GM23338 (cell line): ENCODE data around the gene INO80B. TPM values are rescaled to one million over a fixed set of nuclear protein-coding genes. Genes with fewer than 3 reads are reported as not detected.

Experiments
- ATAC-seq: fragments of 200-7000 bp; cut with Tn5 transposase; 3 replicates; pipeline ENCODE4 v1.9.1; 2020
- DNase-seq: peaks from one replicate; pipeline ENCODE4 v3.0.0-alpha.2; 2015; ENCODE audit warnings: low spot score
- H2AFZ ChIP-seq: fragments of 200-600 bp; sonication (generic); 2 replicates; pipeline ENCODE4 v1.8.0; 2016; ENCODE audit warnings: antibody characterized with exemption, mild to moderate bottlenecking, moderate library complexity
- H3F3A ChIP-seq: fragments of 200-600 bp; sonication (generic); replicated peaks from 2 replicates; pipeline ENCODE4 v1.8.0; 2017; ENCODE audit warnings: antibody characterized with exemption, mixed run types, low read depth
- H3K27ac ChIP-seq: fragments of 200-600 bp; sonication (generic); 2 replicates; pipeline ENCODE4 v1.6.1; 2016; ENCODE audit warnings: low read depth
- H3K27me3 ChIP-seq: fragments of 200-600 bp; sonication (generic); 2 replicates; pipeline ENCODE4 v1.8.0; 2016; ENCODE audit warnings: mild to moderate bottlenecking, mixed run types, moderate library complexity; ENCODE audit not compliant: insufficient read depth
- H3K36me3 ChIP-seq: fragments of 200-600 bp; sonication (generic); 2 replicates; pipeline ENCODE4 v1.8.0; 2016; ENCODE audit warnings: mild to moderate bottlenecking; ENCODE audit not compliant: insufficient read depth
- H3K4me1 ChIP-seq: fragments of 200-600 bp; sonication (generic); 2 replicates; pipeline ENCODE4 v1.8.0; 2016; ENCODE audit warnings: mild to moderate bottlenecking, moderate library complexity; ENCODE audit not compliant: insufficient read depth
- H3K4me2 ChIP-seq: fragments of 200-600 bp; sonication (generic); 2 replicates; pipeline ENCODE4 v1.7.1; 2017; ENCODE audit warnings: mixed run types
- H3K4me3 ChIP-seq: fragments of 200-600 bp; sonication (generic); 2 replicates; pipeline ENCODE4 v1.6.1; 2016; ENCODE audit warnings: mixed run types
- H3K79me2 ChIP-seq: fragments of 200-600 bp; sonication (generic); replicated peaks from 2 replicates; pipeline ENCODE4 v1.8.0; 2017; ENCODE audit warnings: mild to moderate bottlenecking; ENCODE audit not compliant: insufficient read depth
- H3K9me2 ChIP-seq: fragments of 200-600 bp; sonication (generic); 2 replicates; pipeline ENCODE4 v1.8.0; 2017; ENCODE audit not compliant: insufficient read depth
- H4K20me1 ChIP-seq: fragments of 200-600 bp; sonication (generic); replicated peaks from 2 replicates; pipeline ENCODE4 v1.8.0; 2017; ENCODE audit warnings: mild to moderate bottlenecking; ENCODE audit not compliant: insufficient read depth
- H3K27ac Mint-ChIP-seq: 2 replicates; pipeline ENCODE4 v1.8.0; 2020; ENCODE audit warnings: inconsistent platforms, mild to moderate bottlenecking, moderate library complexity, mixed read lengths
- H3K27me3 Mint-ChIP-seq: 3 replicates; pipeline ENCODE4 v1.8.0; 2022; ENCODE audit warnings: low read depth, mild to moderate bottlenecking, moderate library complexity, mixed read lengths, inconsistent platforms; ENCODE audit not compliant: insufficient read depth, poor library complexity
- H3K36me3 Mint-ChIP-seq: 3 replicates; pipeline ENCODE4 v1.8.0; 2021; ENCODE audit warnings: low read depth, mild to moderate bottlenecking, inconsistent platforms, moderate library complexity, mixed read lengths
- H3K4me1 Mint-ChIP-seq: 3 replicates; pipeline ENCODE4 v1.8.0; 2020; ENCODE audit warnings: mild to moderate bottlenecking, inconsistent platforms, mixed read lengths
- H3K4me3 Mint-ChIP-seq: 3 replicates; pipeline ENCODE4 v1.8.0; 2021; ENCODE audit warnings: moderate library complexity, mild to moderate bottlenecking, inconsistent platforms, mixed read lengths
- H3K9me3 Mint-ChIP-seq: 3 replicates; pipeline ENCODE4 v1.8.0; 2020; ENCODE audit warnings: moderate library complexity, mild to moderate bottlenecking, inconsistent platforms, mixed read lengths
- ETS1 ChIP-seq: IDR thresholded peaks from 2 replicates; pipeline ENCODE4 v1.6.1; 2016; ENCODE audit warnings: antibody characterized with exemption
- EZH2 ChIP-seq: fragments of 200-600 bp; sonication (generic); IDR thresholded peaks from one replicate; pipeline ENCODE4 v1.8.0; 2017; ENCODE audit warnings: antibody characterized with exemption, mild to moderate bottlenecking, low read depth; ENCODE audit not compliant: unreplicated experiment
- NANOG ChIP-seq: IDR thresholded peaks from 2 replicates; pipeline ENCODE4 v1.6.1; 2016; ENCODE audit warnings: antibody characterized with exemption, borderline replicate concordance
- REST ChIP-seq: IDR thresholded peaks from one replicate; pipeline ENCODE4 v1.6.1; 2018; ENCODE audit warnings: antibody characterized with exemption; ENCODE audit not compliant: unreplicated experiment
- STAT1 ChIP-seq: IDR thresholded peaks from one replicate; pipeline ENCODE4 v1.6.1; 2016; ENCODE audit warnings: antibody characterized with exemption; ENCODE audit not compliant: unreplicated experiment
- polyA plus RNA-seq: library from polyadenylated mRNA; unstranded; fragments of >200 nt; fragmentation: Nextera tagmentation; extraction: Ambion mirVana; gene quantifications from 2 replicates; pipeline ENCODE4 v1.2.1, GENCODE V29; 2016
- total RNA-seq: library from RNA; depleted of rRNA; stranded (reverse); fragments of >200 nt; shearing (Covaris generic); gene quantifications from 2 replicates; pipeline ENCODE4 v1.2.3, GENCODE V29; 2014

Gene INO80B
- total and polyA plus RNA-seq, 2 experiments from 2014 or later: 5.1 to 21.8 TPM

- TF ChIP-seq REST: no peak
- no peak for TF ChIP-seq STAT1
- TF ChIP-seq NANOG: no peak
- TF ChIP-seq ETS1: no peak
These were observed 49.7 kb downstream of the INO80B start (continued) for GRCh38 chr2:74504591-74504990.

- Histone ChIP-seq H3F3A (peaks cover 20% of the 10 kb centered on the region), H3K79me2 (peaks cover 8% of the 10 kb centered on the region), H3K9me2 (no peaks in the 10 kb centered on the region), H2AFZ (no peak overlapping the region), H3K4me3 (no peak overlapping the region), H3K27me3 (peaks cover 92% of the 10 kb centered on the region), H3K36me3 (peaks cover 7% of the 10 kb centered on the region; the same call in 1 of the 2 replicates), H3K4me1 (peaks cover 36% of the 10 kb centered on the region), H4K20me1 (peaks cover 6% of the 10 kb centered on the region), H3K27ac (no peak overlapping the region), H3K4me2 (no peak overlapping the region)
- Mint-ChIP-seq H3K27me3 (peaks cover 96% of the 10 kb centered on the region), H3K9me3 (no peaks in the 10 kb centered on the region; the same call in 1 of the 3 replicates), H3K4me3 (no peak overlapping the region; the same call in 2 of the 3 replicates), H3K36me3 (peaks cover 28% of the 10 kb centered on the region), H3K27ac (no peak overlapping the region), H3K4me1 (peaks cover 44% of the 10 kb centered on the region)
- no peak for TF ChIP-seq ETS1
- no peak for TF ChIP-seq EZH2
- ATAC-seq (no peak), DNase-seq (no peak)
These were observed 50.8 kb downstream of the INO80B start for GRCh38 chr2:74505448-74506246.
